DMS153 treated with DMSO at 0.1 percent for 48 hours (cell line): ENCODE measurements around the gene TIMM22.
"Not testable (repeated sequence)": the region's sequence is repeated elsewhere in the genome, so short reads cannot be mapped to it uniquely, and the experiment has no call there.

Source experiments
- DNase-seq: peaks from one replicate; lab custom pipeline; 2025; ENCODE audit not compliant: unreplicated experiment; lab: John Stamatoyannopoulos, UW

The TIMM22 gene

DNA sequence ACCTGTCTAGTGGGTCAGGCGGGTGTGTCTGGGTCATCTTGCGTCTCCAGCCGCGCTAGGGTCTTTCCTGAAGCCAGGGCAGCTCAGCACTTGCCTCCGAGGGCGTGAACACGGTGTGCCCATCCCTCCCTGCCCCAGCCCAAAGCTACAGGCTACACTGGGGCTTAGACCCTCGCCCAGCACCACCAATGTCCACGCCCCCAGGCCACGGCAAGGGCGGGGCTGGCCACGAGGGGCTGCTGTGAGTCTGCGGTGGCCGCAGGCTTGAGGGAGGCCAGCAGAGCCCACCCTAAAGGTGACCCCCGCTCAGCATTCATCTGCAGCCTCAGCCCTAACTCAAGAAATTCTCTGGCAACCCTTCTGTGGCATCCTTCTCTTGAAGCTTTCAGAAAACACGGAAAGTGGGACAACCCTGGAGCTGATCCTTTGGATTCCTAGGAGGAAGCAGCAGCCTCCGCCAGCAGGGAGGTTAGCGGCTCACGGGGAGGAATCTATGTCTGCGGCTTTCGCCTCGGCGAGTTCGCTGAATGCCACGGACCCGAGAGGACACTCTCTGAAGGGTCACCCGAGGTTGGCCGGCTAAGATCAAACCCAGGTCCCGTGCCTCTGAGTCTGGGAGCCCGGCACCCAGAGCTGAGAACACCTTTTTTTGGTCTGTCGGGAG lies 41.7 kb downstream of the TIMM22 start:
- no peak for DNase-seq

DNA sequence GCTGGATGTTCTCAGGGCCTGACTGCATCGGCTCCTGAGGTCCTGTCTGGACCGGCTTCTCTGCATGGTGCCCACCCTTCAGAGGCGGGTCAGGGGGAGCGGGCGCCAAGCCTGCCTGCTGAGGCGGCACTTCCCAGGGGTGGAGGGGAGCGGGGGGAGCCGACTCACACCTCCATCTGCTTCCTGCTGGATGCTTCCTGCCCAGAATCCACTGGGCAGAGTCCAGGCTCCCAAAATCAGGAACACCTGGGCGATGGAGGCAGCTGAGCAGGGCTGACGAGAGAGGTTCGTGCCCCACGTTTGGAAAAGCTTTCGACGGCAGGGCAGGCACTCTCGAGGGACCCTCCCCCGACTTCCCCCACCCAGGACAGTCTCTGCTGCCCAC lies 42.2 kb downstream of the TIMM22 start:
- DNase-seq: no peak

GRCh38 chr17:1039511-1040215 lies 42.7 kb downstream of the TIMM22 start:
- no peak for DNase-seq

- no peak for DNase-seq
Observed at GRCh38 chr17:1040216-1040600, 43.3 kb downstream of the TIMM22 start.

DNA sequence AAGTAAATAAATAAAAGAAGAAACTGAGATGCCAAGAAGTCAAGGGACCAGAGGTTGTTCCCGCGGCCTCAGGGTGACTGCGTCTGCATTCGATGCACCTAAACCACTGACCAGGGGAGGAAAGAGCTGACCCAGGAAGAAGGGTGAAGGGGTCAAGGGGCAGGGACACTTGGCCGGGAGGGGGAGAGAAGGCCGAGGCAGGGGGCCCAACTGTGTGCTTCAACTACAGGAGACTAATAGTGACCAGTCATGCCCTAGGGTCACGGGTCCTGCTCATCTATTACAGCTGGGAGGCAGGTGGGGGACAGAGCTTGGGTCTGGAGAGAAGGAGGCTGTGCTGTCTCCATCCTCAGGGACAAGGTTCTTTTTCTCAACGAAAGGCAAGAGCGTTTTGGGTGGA lies 44.8 kb downstream of the TIMM22 start:
- DNase-seq: no peak

GRCh38 chr17:1042486-1042885 lies 45.6 kb downstream of the TIMM22 start:
- DNase-seq: no peak

DNA sequence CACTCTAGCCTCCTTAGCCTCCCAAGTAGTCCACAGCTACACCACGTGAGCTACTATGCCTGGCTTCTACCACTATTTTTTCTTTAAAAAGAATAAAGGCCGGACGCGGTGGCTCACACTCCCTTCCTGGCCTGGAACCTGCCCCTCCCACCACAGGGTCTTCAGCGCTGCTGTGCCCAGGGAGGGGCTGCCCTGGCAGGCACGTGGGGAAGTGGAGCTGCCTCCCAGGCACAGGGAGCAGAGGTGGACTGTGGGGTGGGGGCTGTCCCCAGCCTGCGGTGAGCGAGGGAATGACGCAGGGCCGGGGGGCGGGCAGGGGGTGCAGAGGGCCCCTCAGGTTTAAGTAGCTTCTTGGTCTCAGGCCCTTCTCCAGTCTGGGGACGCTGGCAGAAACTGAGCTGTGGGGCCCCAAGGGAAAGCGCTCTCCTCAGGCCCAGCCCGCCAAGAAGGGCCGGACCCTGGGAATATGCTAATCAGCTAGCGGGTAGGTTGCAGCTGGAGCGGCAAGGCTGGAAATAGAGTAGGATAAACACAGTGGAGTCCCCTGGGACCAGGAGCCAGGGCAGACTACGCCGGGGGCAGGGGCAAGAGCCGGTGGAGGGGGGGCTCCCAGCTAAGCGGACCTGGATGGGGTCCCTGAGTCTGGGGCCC lies 46.8 kb downstream of the TIMM22 start:
- no peak for DNase-seq

DNA sequence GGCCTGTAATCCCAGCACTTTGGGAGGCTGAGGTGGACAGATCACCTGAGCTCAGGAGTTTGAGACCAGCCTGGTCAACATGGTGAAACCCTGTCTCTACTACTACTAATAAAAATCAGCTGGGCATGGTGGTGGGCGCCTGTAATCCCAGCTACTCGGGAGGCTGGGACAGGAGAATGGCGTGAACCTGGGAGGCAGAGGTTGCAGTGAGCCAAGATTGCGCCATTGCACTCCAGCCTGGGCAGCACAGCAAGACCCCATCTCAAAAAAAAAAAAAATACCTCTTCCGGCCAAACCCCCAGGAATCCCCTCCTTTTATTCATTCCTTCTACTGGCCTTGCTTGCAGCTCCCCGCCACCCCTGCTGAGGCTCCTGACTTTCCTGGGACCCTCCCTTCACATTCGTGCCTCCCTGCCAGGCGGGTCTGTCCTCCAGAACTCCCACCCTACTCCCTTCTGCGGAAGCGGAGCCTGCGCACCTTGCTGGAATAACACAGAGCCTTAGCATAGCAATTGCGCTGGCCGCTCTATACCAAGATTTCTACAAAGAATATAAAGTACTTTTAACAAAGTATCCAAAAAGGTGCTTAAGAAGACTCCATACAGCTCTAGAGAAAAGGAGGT lies 47.6 kb downstream of the TIMM22 start:
- not testable (repeated sequence) for DNase-seq

DNA sequence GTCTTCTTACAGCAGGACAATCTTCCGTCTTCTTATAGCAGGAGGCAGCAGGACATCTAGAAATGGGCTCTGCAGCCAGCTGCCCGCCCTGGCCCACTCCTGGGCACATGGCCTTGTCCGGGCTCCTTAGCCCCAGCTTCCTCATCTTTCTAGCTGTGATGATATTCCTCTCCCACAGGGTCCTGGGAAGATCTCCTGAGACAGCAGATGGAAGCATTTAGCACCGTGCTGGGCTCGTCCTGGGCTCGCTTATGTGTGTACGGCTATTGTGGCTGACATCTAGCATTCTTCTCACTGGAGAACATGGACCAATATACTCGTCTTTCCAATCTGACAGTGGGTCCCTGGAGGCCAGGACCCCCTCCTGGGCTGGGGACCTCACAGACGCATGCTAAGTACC lies 48.5 kb downstream of the TIMM22 start:
- no peak for DNase-seq

DNA sequence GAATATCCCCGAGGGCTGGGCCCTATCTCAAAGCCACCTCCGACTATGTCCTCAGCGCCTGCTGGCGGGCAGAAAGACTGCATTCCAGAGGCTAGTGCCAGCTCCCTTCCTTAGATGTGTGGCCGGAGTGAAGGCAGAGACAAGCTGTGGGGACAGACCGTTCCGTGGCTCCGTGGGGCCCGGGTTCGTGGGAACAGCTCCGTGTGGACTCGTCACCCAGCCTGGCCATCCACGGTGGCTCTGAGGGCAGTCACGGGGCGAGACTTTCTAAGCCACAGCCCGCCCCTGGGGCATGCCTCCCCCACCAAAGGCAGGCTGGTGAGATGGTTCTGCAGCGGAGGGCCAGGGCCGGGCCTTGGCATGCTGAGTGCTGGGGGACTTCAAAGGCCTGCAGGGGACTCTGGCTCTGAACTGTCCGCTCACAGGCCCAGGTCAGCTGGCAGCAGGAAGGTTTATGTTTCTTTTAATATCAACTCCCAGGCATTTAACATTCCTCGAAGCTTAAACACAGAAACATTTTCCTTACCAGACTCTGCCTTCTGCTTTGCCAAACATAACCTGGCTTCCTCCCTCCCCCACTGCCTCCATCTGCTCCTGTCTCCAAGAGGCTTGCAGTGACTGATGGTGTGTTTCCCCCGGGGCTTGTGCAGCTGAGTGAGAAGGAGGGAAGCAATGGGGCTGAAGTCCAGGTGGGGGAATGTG lies 50.4 kb downstream of the TIMM22 start:
- DNase-seq: no peak

- DNase-seq: no peak
Observed at GRCh38 chr17:1047879-1048470, 51.0 kb downstream of the TIMM22 start.

- not testable (repeated sequence) for DNase-seq
Observed at GRCh38 chr17:1048516-1049115, 51.7 kb downstream of the TIMM22 start.

- no peak for DNase-seq
Observed at GRCh38 chr17:1049446-1050225, 52.7 kb downstream of the TIMM22 start.

- no peak for DNase-seq
Observed at GRCh38 chr17:1050246-1050995, 53.5 kb downstream of the TIMM22 start.

DNA sequence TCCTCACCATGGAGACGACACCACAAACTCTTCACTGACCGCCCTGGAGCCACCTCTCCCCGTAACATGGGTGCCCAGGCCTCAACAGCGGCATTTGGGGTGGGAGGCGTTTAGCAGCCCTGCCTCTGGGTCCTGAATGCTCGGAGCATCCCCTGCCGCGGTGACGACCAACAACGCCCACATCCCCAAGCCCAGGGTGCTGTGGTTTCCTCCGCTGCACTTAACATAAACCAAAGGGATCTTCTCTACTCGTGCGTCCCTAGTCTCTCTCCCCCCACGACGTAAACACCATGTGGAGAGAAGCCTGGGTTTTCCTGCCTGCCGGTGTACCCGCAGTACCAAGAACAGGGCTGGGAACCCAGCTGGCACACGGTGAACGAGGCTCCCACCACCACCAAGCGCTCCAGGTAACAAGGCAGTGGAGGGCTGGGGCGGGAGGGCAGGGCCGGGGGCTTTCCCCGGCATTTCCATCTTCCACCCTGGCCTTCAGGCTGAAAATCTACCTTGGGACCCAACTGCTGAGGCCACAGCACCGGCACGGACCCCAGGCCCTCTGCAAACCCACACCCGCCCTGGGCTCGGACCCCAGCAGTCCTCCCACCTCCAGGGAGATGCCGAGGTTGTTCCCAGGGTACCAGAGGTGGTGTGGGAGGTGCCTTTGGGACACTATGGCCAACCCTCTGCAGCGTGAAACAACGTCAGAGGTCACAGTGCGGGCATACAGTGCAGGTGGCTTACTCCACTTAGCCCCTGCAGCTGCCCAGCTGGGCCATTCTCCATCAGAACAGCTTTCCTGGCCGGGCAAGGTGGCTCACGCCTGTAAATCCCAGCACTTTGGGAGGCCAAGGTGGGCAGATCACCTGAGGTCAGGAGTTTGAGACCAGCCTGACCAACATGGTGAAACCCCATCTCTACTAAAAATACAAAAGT lies 54.3 kb downstream of the TIMM22 start:
- no peak for DNase-seq
